BE2C (cell line): ENCODE results near the gene SLC43A1.

Experiments
- DNase-seq: peaks from one replicate; pipeline ENCODE4 v3.0.0-alpha.2; 2020
- H3K27me3 ChIP-seq: fragments of 250-450 bp; sonication (Bioruptor Pico); 2 replicates; pipeline ENCODE4 v1.5.1; 2020; ENCODE audit warnings: mild to moderate bottlenecking
- H3K36me3 ChIP-seq: fragments of 250-450 bp; sonication (Bioruptor Pico); 2 replicates; pipeline ENCODE4 v1.5.1; 2020; ENCODE audit warnings: mild to moderate bottlenecking
- H3K4me1 ChIP-seq: fragments of 250-450 bp; sonication (Bioruptor Pico); 2 replicates; pipeline ENCODE4 v1.5.1; 2020
- H3K4me3 ChIP-seq: 2 replicates; pipeline ENCODE4 v1.5.1; 2011; ENCODE audit warnings: low read depth, low read length
- H3K9me3 ChIP-seq: fragments of 250-450 bp; sonication (Bioruptor Pico); 2 replicates; pipeline ENCODE4 v1.5.1; 2020
- TF ChIP-seq, protein P1 (sequence below): IDR thresholded peaks from 2 replicates; pipeline ENCODE4 v1.5.1; 2012; ENCODE audit warnings: mild to moderate bottlenecking, low read depth, low read length

The SLC43A1 gene

DNA sequence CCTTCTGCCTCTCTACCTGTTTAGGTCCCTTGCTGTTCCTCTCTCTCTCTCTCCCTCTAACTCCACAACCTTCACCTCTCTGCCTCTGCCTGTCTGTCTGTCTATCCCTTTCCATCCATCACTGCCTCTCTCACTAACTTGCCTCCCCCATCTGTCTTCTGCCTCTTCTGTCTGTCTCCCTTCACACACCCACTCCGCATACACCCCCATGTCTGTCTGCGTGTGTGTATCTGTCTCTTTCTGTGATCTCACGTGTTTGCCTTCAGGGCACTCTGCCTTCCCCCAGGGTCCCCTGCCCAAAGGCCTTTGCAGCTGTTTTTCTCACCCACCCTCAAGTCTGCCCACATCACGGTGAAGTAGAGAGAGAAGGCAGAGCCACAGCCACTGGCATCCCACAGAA, 47.2 kb downstream of the SLC43A1 start:
- no peak overlapping the region for H3K4me3 ChIP-seq

DNA sequence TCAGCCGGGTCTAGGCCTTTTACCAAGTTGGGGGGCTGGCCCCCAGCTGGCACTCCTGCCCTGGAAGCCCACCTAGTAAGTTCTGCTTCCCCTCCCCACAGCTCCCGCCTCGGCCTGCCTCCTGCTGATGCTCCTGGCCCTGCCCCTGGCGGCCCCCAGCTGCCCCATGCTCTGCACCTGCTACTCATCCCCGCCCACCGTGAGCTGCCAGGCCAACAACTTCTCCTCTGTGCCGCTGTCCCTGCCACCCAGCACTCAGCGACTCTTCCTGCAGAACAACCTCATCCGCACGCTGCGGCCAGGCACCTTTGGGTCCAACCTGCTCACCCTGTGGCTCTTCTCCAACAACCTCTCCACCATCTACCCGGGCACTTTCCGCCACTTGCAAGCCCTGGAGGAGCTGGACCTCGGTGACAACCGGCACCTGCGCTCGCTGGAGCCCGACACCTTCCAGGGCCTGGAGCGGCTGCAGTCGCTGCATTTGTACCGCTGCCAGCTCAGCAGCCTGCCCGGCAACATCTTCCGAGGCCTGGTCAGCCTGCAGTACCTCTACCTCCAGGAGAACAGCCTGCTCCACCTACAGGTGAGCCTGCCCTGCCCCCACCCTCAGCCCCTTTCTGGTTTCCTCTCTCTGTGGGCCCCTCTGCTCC, 47.9 kb downstream of the SLC43A1 start:
- Histone ChIP-seq H3K36me3 (no peaks in the 10 kb centered on the region), H3K27me3 (no peaks in the 10 kb centered on the region), H3K4me3 (no peak overlapping the region), H3K4me1 (no peaks in the 10 kb centered on the region), H3K9me3 (no peaks in the 10 kb centered on the region)
- no peak for DNase-seq
- TF ChIP-seq, protein P1, sequence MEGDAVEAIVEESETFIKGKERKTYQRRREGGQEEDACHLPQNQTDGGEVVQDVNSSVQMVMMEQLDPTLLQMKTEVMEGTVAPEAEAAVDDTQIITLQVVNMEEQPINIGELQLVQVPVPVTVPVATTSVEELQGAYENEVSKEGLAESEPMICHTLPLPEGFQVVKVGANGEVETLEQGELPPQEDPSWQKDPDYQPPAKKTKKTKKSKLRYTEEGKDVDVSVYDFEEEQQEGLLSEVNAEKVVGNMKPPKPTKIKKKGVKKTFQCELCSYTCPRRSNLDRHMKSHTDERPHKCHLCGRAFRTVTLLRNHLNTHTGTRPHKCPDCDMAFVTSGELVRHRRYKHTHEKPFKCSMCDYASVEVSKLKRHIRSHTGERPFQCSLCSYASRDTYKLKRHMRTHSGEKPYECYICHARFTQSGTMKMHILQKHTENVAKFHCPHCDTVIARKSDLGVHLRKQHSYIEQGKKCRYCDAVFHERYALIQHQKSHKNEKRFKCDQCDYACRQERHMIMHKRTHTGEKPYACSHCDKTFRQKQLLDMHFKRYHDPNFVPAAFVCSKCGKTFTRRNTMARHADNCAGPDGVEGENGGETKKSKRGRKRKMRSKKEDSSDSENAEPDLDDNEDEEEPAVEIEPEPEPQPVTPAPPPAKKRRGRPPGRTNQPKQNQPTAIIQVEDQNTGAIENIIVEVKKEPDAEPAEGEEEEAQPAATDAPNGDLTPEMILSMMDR = no peak

More for the DNA sequence above, 47.2 kb downstream of the SLC43A1 start:
- Histone ChIP-seq H3K9me3 (no peaks in the 10 kb centered on the region), H3K4me1 (no peaks in the 10 kb centered on the region), H3K36me3 (no peaks in the 10 kb centered on the region), H3K27me3 (no peaks in the 10 kb centered on the region)
- TF ChIP-seq, protein P1 = no peak
- DNase-seq = no peak

DNA sequence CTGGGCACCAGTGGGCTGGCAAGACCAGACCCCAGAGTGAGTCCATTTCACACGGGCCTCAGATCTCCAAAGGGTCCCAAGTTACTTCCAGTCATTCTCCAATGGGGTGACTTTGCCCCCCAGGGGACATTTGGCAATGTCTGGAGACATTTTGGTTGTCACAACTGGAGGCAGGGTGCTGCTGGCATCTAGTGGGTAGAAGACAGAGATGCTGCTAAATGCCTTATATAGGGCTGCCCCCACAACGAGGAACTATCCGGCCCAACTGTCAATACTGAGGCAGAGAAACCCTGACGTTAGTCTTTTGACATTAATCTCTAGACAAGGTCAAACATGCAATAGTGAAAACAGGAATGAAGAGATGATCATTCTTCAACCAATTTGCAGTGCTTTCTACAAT, 48.8 kb downstream of the SLC43A1 start:
- Histone ChIP-seq H3K9me3 (no peaks in the 10 kb centered on the region), H3K27me3 (peaks cover under 1% of the 10 kb centered on the region; the same call in 1 of the 2 replicates), H3K36me3 (no peaks in the 10 kb centered on the region), H3K4me3 (no peak overlapping the region), H3K4me1 (no peaks in the 10 kb centered on the region)
- DNase-seq = no peak
- TF ChIP-seq, protein P1 = no peak

DNA sequence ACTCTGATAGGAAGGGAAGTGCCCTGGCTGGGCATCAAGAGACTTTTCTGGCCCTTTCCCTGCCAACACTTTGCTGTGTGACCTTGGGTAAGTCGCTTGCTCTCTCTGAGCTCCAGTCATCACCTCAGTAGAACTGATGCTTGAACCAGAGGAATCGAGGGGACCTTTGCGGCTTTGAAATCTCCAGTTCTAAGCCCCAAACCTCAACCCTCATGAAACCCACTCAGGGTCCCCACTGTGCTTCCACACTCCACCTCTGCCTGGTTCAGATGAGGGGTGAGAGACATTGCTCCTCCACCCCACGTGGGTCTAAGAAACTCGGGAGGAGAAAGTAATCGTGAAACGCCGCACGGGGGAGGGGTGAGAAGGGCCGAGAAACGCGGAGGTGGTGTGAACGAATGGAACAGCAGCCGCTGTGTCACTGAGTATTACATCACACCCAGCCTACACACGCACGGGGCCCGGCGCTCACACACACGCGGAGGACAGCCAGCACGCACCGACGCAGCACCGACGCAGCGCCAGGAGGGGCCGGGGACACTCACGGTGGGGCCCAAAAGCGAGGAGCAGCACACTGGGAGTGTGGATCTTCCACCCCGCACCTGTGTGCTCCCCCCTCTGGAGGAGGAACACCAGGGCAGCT, 50.8 kb downstream of the SLC43A1 start:
- Histone ChIP-seq H3K4me1 (no peaks in the 10 kb centered on the region), H3K4me3 (no peak overlapping the region)

DNA sequence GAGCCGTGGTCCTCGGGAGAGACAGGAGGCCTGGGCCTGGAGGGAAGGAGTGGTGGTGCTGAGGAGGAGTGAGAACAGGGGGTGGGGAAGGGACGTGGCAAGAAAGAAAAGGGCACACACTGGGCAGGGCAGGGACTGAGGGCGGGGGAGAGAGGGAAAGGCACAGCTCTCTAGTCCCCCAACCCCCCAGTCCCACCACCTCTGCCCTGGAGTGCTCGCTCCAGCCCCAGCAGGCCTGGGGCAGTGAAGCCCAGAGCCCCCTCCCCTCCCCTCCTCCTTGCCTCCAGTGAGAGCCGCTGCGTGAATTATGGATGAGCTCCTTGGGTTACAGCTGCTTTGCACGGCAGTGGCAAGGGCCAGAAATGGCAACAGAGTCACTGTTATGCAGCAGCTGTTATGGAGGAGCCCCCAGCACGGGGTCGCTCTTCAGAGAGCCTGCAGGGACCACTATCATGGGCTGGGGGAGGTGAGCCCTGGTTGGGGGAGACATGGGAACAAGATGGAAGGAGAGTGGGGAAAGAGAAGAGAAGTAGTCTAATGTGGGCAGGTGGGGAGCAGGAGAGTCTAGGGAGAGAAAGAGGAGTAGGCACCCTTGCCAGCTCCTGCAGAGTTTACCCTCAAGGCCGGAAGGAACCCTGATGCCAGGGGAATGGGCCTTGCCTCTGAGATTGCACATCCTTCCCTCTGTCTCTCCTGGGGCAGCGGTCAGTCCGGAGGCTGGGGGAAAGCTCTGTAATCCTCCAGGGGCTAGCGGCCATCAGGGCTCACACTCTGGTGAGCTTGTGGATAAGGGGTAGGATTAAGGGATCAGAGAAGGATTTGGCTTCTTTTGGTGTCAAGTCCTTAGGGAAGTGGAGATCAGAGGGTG, 51.6 kb downstream of the SLC43A1 start:
- TF ChIP-seq, protein P1 = no peak
- H3K9me3 ChIP-seq = no peaks in the 10 kb centered on the region
- peaks cover 23% of the 10 kb centered on the region for H3K27me3 ChIP-seq
- H3K4me3 ChIP-seq = no peak overlapping the region
- no peaks in the 10 kb centered on the region for H3K4me1 ChIP-seq
- no peaks in the 10 kb centered on the region for H3K36me3 ChIP-seq
- DNase-seq = no peak

More for the DNA sequence above, 50.8 kb downstream of the SLC43A1 start:
- TF ChIP-seq, protein P1 = no peak
- no peaks in the 10 kb centered on the region for H3K36me3 ChIP-seq
- H3K9me3 ChIP-seq = no peaks in the 10 kb centered on the region
- no peak for DNase-seq
- H3K27me3 ChIP-seq = peaks cover 15% of the 10 kb centered on the region
